ENCODE measurements around the gene TAS1R3.

Gene TAS1R3

DNA sequence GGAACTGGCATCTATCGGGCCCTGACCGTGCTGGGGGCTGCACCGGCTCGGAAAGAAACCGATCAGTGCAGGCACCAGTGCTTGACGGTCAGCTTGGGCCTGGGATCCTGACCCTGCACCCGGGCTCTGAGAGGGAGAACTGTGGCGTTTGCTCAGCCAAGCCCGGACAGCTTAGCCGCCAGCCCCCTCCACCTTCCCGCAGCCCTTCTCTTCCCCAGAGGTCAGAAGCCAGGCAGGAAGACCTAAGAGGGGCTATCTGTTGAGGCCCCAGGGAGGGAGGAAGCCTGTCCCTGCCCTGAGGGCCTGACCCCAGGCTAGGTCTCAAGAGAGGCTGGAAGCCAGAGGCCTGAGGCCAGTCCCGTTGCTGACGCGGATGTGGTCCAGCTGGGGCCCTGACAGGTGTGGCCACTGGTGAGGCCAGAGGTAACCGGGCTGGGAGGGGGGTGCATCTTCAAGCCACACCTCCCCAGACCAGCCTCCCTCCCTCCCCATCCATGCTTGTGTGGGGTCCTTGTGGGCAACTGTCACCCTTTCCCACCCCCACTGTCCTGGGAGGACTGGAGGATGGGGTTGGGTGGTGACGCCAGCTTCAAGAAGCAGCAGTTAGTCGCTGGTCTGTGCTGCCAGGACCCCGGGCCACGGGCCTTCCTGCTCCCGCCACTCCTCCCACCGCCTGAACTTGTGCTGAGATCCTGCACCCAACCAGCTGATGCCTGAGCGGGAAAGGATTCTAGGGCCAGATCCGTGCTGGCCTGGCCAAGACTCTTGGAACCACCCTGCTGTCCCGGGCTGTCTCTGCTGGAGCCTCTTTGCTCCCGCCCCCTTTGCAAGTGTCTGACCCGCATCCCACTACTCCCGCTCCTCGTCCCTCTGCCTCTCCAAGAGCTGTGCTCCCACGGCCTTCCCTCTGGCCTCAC is 20.7 kb downstream of the TAS1R3 start:
- H3K4me3 ChIP-seq (ENCODE audit: insufficient read depth, low read length, poor library complexity, severe bottlenecking), result no peak overlapping the region
- TF ChIP-seq, protein P1, sequence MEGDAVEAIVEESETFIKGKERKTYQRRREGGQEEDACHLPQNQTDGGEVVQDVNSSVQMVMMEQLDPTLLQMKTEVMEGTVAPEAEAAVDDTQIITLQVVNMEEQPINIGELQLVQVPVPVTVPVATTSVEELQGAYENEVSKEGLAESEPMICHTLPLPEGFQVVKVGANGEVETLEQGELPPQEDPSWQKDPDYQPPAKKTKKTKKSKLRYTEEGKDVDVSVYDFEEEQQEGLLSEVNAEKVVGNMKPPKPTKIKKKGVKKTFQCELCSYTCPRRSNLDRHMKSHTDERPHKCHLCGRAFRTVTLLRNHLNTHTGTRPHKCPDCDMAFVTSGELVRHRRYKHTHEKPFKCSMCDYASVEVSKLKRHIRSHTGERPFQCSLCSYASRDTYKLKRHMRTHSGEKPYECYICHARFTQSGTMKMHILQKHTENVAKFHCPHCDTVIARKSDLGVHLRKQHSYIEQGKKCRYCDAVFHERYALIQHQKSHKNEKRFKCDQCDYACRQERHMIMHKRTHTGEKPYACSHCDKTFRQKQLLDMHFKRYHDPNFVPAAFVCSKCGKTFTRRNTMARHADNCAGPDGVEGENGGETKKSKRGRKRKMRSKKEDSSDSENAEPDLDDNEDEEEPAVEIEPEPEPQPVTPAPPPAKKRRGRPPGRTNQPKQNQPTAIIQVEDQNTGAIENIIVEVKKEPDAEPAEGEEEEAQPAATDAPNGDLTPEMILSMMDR (IDR thresholded peaks at IDR 0.05; ENCODE audit: insufficient read depth, low read length, poor library complexity, severe bottlenecking), result no peak
- TF ChIP-seq EZH2phosphoT487 (conservative IDR thresholded peaks at IDR 0.05; ENCODE audit: low read length), result no peak
- no peak overlapping the region for H3K27ac ChIP-seq (ENCODE audit: low read depth, low read length)
- no peaks in the 10 kb centered on the region for H3K9me2 ChIP-seq (replicated peaks; ENCODE audit: insufficient read depth, low read length)
- H3F3A ChIP-seq (ENCODE audit: insufficient read depth), result peaks cover 6% of the 10 kb centered on the region; the same call in 1 of the 2 replicates
- H3K9me3 ChIP-seq (ENCODE audit: insufficient read depth, low read length), result no peaks in the 10 kb centered on the region
- no peaks in the 10 kb centered on the region for H3K27me3 ChIP-seq (ENCODE audit: low read length)
- no peak overlapping the region for H3K9ac ChIP-seq (ENCODE audit: low read length)
- H3K4me2 ChIP-seq (ENCODE audit: low read depth, low read length, poor library complexity, severe bottlenecking), result no peak overlapping the region
- no peaks in the 10 kb centered on the region for H3K36me3 ChIP-seq (ENCODE audit: low read length)
- 0 out of 2 replicates have a peak, but pooled peaks cover 1% of the 10 kb centered on the region for H3K79me2 ChIP-seq (ENCODE audit: insufficient read depth, low read length)
- H4K20me1 ChIP-seq (ENCODE audit: low read depth, low read length), result no peaks in the 10 kb centered on the region
- H2AFZ ChIP-seq (ENCODE audit: low read depth, low read length, severe bottlenecking), result no peak overlapping the region

DNA sequence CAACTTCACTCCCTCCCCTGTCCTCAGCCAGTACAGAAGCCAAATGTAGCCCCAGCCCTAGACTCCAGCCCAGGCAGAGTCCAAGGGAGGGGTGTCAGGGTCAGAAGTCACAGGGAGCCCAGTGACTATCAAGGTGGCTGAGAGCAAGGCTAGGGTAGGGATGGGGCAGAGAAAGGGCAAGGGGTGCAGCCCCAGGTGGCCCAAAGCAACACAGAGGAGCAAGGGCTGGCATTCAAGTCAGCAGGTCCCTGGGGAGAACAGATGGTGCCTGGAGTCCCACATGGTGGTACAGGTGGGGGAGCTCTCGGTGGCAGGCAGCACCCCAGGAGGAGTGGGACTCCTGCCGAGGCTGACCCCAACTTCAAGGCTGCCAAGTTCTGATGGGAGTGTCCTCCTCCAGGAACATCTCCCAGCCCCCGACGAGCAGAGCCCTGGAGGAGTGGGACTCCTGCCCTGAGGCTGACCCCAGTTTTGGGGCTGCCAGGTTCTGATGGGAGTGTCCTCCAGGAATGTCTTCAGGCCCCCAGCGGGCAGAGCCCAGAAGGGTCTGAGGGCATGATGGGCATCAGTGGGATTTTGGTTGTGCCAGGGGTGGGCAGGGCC is 21.8 kb downstream of the TAS1R3 start:
- no peaks in the 10 kb centered on the region for H4K20me1 ChIP-seq (ENCODE audit: low read depth, low read length)
- no peak overlapping the region for H3K4me3 ChIP-seq (ENCODE audit: insufficient read depth, low read length, poor library complexity, severe bottlenecking)
- peaks cover 6% of the 10 kb centered on the region; the same call in 1 of the 2 replicates for H3F3A ChIP-seq (ENCODE audit: insufficient read depth)
- H3K9ac ChIP-seq (ENCODE audit: low read length), result no peak overlapping the region
- H2AFZ ChIP-seq (ENCODE audit: low read depth, low read length, severe bottlenecking), result no peak overlapping the region
- H3K9me2 ChIP-seq (replicated peaks; ENCODE audit: insufficient read depth, low read length), result no peaks in the 10 kb centered on the region
- H3K4me2 ChIP-seq (ENCODE audit: low read depth, low read length, poor library complexity, severe bottlenecking), result no peak overlapping the region
- TF ChIP-seq, protein P1 (IDR thresholded peaks at IDR 0.05; ENCODE audit: insufficient read depth, low read length, poor library complexity, severe bottlenecking), result no peak
- TF ChIP-seq EZH2phosphoT487 (conservative IDR thresholded peaks at IDR 0.05; ENCODE audit: low read length), result no peak
- H3K9me3 ChIP-seq (ENCODE audit: insufficient read depth, low read length), result no peaks in the 10 kb centered on the region
- no peak overlapping the region for H3K27ac ChIP-seq (ENCODE audit: low read depth, low read length)
- no peaks in the 10 kb centered on the region for H3K27me3 ChIP-seq (ENCODE audit: low read length)
- H3K36me3 ChIP-seq (ENCODE audit: low read length), result no peaks in the 10 kb centered on the region
- no peaks in the 10 kb centered on the region for H3K79me2 ChIP-seq (ENCODE audit: insufficient read depth, low read length)

DNA sequence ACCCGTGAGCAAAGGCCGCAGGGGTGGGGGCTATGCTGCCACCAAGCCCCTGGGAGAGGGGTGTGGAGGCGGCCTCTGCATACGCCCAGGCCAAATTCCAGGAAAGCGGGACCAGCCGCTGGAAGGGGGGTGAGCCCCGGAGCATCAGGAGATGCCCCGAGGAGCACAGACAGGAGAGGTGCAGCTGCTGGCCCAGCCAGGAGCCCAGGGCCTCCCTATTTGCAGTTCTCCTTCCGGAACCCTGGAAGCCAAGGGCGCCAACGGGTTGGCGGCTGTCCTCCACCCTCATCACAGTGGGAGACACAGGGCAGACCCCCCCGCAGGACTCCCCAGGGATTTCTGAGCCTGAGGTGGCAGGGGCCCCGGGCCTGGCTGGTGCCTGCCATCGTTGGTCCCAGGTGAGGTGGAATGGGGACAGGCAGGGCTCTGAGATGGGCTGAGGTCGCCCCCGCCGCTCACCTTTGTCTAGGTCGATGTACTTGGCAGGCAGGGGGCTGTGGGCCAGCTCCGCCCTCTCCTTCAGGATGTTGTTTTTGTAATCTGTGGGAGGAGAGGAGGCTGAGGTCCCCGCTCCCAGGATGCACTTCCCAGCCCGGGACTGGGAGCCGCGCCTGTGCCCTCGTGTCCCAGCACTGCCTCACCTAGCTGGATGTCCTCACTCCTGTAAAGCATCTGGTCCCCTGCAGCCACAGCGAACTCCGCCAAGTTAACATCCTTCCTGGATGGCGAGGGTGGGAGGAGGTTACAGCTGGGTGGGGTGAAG is 22.5 kb downstream of the TAS1R3 start:
- Histone ChIP-seq H3K9me2 (replicated peaks; ENCODE audit: insufficient read depth, low read length) (no peaks in the 10 kb centered on the region), H3K4me2 (ENCODE audit: low read depth, low read length, poor library complexity, severe bottlenecking) (no peak overlapping the region), H3F3A (ENCODE audit: insufficient read depth) (peaks cover 6% of the 10 kb centered on the region; the same call in 1 of the 2 replicates), H3K9ac (ENCODE audit: low read length) (no peak overlapping the region), H3K79me2 (ENCODE audit: insufficient read depth, low read length) (no peaks in the 10 kb centered on the region), H3K27me3 (ENCODE audit: low read length) (no peaks in the 10 kb centered on the region), H3K27ac (ENCODE audit: low read depth, low read length) (no peak overlapping the region), H3K9me3 (ENCODE audit: insufficient read depth, low read length) (no peaks in the 10 kb centered on the region), H3K4me3 (ENCODE audit: insufficient read depth, low read length, poor library complexity, severe bottlenecking) (no peak overlapping the region), H2AFZ (ENCODE audit: low read depth, low read length, severe bottlenecking) (no peak overlapping the region), H3K36me3 (ENCODE audit: low read length) (no peaks in the 10 kb centered on the region), H4K20me1 (ENCODE audit: low read depth, low read length) (no peaks in the 10 kb centered on the region)
- TF ChIP-seq EZH2phosphoT487 (conservative IDR thresholded peaks at IDR 0.05; ENCODE audit: low read length), result no peak
- TF ChIP-seq, protein P1 (IDR thresholded peaks at IDR 0.05; ENCODE audit: insufficient read depth, low read length, poor library complexity, severe bottlenecking), result no peak

Measured in SU-DHL-6 (cell line).